Measurements from ENCODE around the gene CYB5B. TPM values are rescaled to one million over a fixed set of nuclear protein-coding genes. Genes with fewer than 3 reads are reported as not detected.

The CYB5B gene
- total and polyA plus RNA-seq, 2 donors from 2014 or later, result 89.0 to 111 TPM

DNA sequence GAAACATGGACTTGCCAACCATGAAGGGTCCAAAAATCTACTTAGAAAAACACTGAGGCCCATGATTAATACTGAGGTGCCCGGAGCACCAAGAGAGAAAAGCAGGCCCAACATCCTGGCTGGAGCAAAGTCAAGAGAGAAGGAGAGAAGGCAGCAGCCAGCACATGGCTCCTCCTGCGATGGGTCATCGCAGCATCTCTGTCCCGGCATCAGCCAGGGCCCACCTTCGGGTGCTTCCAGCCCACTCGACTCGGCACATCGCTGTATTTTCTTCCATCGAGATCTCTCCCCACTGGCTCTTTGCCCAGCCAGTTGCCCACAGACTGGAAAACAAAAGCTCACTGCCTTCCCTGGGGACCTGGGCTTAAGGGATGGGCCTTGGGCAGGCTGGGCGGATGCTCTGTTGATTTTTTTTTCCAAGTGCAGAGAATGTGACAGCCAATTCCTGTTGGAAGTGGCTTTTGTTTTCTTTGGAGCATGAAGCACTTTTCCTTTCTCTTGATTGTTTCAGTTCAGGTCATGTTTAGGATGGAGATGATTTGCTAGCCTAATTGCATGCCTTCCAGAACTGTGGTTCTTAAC lies 58.1 kb downstream of the CYB5B start:
- H3K9ac ChIP-seq (ENCODE audit: low read length in 3 of 3), result peak overlapping the region in 1 of 3 donors; percentile 43
- no peaks in the 10 kb centered on the region for H3K36me3 ChIP-seq (ENCODE audit: control insufficient read depth in 2 of 3, insufficient read depth in 3 of 3, low read length in 3 of 3)
- peaks cover 0 to 6% (median 2%) of the 10 kb centered on the region in 3 donors for H3K4me1 ChIP-seq (ENCODE audit: control insufficient read depth in 2 of 3, insufficient read depth in 2 of 3, low read depth in 1 of 3, low read length in 3 of 3)
- peak in 4 of 5 donors; percentile 33 to 91 (median 76) for DNase-seq
- intact Hi-C loops (cut with DNase I), result no loop called here
- H3K4me3 ChIP-seq (ENCODE audit: low read length in 3 of 3), result no peak overlapping the region
- peak overlapping the region; percentile 59 to 80 for H3K27ac ChIP-seq (ENCODE audit: low read depth in 2 of 2, low read length in 2 of 2)
- H3K9me3 ChIP-seq (ENCODE audit: control insufficient read depth in 2 of 3, insufficient read depth in 1 of 3, low read length in 3 of 3), result no peaks in the 10 kb centered on the region
- no peaks in the 10 kb centered on the region for H3K27me3 ChIP-seq (ENCODE audit: control insufficient read depth, insufficient read depth, low read length)
- TF ChIP-seq, protein P1, sequence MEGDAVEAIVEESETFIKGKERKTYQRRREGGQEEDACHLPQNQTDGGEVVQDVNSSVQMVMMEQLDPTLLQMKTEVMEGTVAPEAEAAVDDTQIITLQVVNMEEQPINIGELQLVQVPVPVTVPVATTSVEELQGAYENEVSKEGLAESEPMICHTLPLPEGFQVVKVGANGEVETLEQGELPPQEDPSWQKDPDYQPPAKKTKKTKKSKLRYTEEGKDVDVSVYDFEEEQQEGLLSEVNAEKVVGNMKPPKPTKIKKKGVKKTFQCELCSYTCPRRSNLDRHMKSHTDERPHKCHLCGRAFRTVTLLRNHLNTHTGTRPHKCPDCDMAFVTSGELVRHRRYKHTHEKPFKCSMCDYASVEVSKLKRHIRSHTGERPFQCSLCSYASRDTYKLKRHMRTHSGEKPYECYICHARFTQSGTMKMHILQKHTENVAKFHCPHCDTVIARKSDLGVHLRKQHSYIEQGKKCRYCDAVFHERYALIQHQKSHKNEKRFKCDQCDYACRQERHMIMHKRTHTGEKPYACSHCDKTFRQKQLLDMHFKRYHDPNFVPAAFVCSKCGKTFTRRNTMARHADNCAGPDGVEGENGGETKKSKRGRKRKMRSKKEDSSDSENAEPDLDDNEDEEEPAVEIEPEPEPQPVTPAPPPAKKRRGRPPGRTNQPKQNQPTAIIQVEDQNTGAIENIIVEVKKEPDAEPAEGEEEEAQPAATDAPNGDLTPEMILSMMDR (IDR thresholded peaks at IDR 0.05; ENCODE audit: borderline replicate concordance, extremely low read depth, insufficient read depth), result no peak
- no peak for FAIRE-seq

DNA sequence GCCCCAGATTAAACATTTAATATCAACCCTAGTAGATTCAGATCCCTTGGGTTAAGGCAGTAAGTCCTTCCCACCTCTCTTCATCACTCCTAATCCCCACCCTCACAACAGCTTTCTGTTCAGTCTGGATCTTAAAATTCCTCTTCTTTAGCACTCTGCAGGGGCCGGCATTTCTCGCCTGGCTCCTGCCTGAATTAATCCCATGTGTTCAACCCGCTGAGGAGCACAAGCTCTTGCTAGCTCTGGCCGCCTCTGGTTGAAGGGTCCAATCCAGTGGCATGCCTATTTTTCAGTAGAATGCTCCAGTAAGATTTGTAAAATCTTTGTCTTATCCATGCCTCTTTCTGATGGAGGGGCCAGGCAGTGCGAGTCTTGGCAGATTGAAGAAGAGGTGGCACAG lies 59.2 kb downstream of the CYB5B start:
- H3K27me3 ChIP-seq (ENCODE audit: control insufficient read depth, insufficient read depth, low read length), result no peaks in the 10 kb centered on the region
- H3K4me3 ChIP-seq (ENCODE audit: low read length in 3 of 3), result no peak overlapping the region
- H3K27ac ChIP-seq (ENCODE audit: low read depth in 2 of 2, low read length in 2 of 2), result no peak overlapping the region
- H3K9me3 ChIP-seq (ENCODE audit: control insufficient read depth in 2 of 3, insufficient read depth in 1 of 3, low read length in 3 of 3), result no peaks in the 10 kb centered on the region
- FAIRE-seq (no peak), DNase-seq (no peak)
- TF ChIP-seq, protein P1 (IDR thresholded peaks at IDR 0.05; ENCODE audit: borderline replicate concordance, extremely low read depth, insufficient read depth), result no peak
- H3K4me1 ChIP-seq (ENCODE audit: control insufficient read depth in 2 of 3, insufficient read depth in 2 of 3, low read depth in 1 of 3, low read length in 3 of 3), result peaks cover 0 to 6% (median 2%) of the 10 kb centered on the region in 3 donors
- intact Hi-C loops (cut with DNase I), result no loop called here
- no peak overlapping the region for H3K9ac ChIP-seq (ENCODE audit: low read length in 3 of 3)
- H3K36me3 ChIP-seq (ENCODE audit: control insufficient read depth in 2 of 3, insufficient read depth in 3 of 3, low read length in 3 of 3), result no peaks in the 10 kb centered on the region

DNA sequence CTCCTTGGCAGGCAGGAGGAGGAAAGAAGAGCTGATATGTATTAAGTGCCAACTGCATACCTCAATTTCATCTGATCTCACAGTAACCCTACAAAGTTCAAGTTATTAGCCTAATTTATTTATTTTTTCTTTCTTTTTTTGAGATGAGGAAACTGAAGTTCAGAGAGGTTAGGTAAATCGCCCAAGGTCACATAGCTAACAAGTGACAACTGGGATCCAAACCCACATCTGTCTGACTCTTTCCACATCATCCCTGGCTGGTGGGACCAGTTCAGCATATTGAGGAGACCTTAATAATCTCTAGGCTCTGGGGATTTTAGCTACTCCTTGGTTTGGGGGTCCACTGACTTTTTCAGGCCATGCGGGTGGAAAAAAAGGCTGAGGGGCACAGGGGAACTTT lies 60.9 kb downstream of the CYB5B start:
- Histone ChIP-seq H3K27ac (ENCODE audit: low read depth in 2 of 2, low read length in 2 of 2) (no peak overlapping the region), H3K9ac (ENCODE audit: low read length in 3 of 3) (no peak overlapping the region), H3K4me3 (ENCODE audit: low read length in 3 of 3) (no peak overlapping the region), H3K36me3 (ENCODE audit: control insufficient read depth in 2 of 3, insufficient read depth in 3 of 3, low read length in 3 of 3) (no peaks in the 10 kb centered on the region), H3K27me3 (ENCODE audit: control insufficient read depth, insufficient read depth, low read length) (no peaks in the 10 kb centered on the region), H3K9me3 (ENCODE audit: control insufficient read depth in 2 of 3, insufficient read depth in 1 of 3, low read length in 3 of 3) (no peaks in the 10 kb centered on the region), H3K4me1 (ENCODE audit: control insufficient read depth in 2 of 3, insufficient read depth in 2 of 3, low read depth in 1 of 3, low read length in 3 of 3) (peaks cover 0 to 6% (median 2%) of the 10 kb centered on the region in 3 donors)
- TF ChIP-seq, protein P1 (IDR thresholded peaks at IDR 0.05; ENCODE audit: borderline replicate concordance, extremely low read depth, insufficient read depth), result no peak
- intact Hi-C loops (cut with DNase I), result no loop called here
- DNase-seq (no peak), FAIRE-seq (no peak)

DNA sequence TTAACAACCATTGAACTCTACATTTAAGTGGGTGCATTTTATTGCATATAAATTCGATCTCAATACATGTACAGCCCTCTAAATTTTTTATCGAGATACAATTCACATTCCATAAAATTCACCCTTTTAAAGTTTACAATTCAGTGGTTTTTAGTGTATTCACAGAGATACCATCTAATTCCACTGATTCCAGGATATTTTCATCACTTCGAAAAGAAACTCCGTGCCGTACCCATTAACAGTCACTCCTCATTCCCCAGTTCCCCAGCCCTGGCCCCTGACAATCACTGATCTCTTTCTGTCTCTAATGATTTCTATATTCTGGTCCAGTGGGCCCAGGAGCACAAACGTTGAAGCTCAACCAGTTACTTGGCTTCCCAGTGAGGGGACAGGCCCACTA lies 61.4 kb downstream of the CYB5B start:
- Histone ChIP-seq H3K9me3 (ENCODE audit: control insufficient read depth in 2 of 3, insufficient read depth in 1 of 3, low read length in 3 of 3) (no peaks in the 10 kb centered on the region), H3K27ac (ENCODE audit: low read depth in 2 of 2, low read length in 2 of 2) (no peak overlapping the region), H3K4me1 (ENCODE audit: control insufficient read depth in 2 of 3, insufficient read depth in 2 of 3, low read depth in 1 of 3, low read length in 3 of 3) (peaks cover 0 to 6% (median 2%) of the 10 kb centered on the region in 3 donors), H3K27me3 (ENCODE audit: control insufficient read depth, insufficient read depth, low read length) (no peaks in the 10 kb centered on the region), H3K36me3 (ENCODE audit: control insufficient read depth in 2 of 3, insufficient read depth in 3 of 3, low read length in 3 of 3) (no peaks in the 10 kb centered on the region), H3K4me3 (ENCODE audit: low read length in 3 of 3) (no peak overlapping the region), H3K9ac (ENCODE audit: low read length in 3 of 3) (no peak overlapping the region)
- intact Hi-C loops (cut with DNase I), result no loop called here
- TF ChIP-seq, protein P1 (IDR thresholded peaks at IDR 0.05; ENCODE audit: borderline replicate concordance, extremely low read depth, insufficient read depth), result no peak
- DNase-seq, result no peak
- FAIRE-seq, result no peak
